Astrocyte of the spinal cord (primary cell): ENCODE results near the gene NUAK2.

Source experiments
- DNase-seq: peaks from one replicate; pipeline ENCODE4 v3.0.0; 2011; ENCODE audit warnings: low read depth, low spot score
- H3K4me3 ChIP-seq: 2 replicates; pipeline ENCODE4 v1.5.1; 2011; ENCODE audit warnings: low read depth, mild to moderate bottlenecking, low read length, moderate library complexity
- in situ Hi-C: cut with HindIII; loops from 2 replicates; pipeline ENCODE4 v1.10.0; 2017; ENCODE audit warnings: low sequenced_read_pairs
- TF ChIP-seq, protein P1 (sequence below): IDR thresholded peaks from 2 replicates; pipeline ENCODE4 v1.5.1; 2012; ENCODE audit warnings: low read depth, mild to moderate bottlenecking, low read length, inconsistent platforms

The NUAK2 gene

DNA sequence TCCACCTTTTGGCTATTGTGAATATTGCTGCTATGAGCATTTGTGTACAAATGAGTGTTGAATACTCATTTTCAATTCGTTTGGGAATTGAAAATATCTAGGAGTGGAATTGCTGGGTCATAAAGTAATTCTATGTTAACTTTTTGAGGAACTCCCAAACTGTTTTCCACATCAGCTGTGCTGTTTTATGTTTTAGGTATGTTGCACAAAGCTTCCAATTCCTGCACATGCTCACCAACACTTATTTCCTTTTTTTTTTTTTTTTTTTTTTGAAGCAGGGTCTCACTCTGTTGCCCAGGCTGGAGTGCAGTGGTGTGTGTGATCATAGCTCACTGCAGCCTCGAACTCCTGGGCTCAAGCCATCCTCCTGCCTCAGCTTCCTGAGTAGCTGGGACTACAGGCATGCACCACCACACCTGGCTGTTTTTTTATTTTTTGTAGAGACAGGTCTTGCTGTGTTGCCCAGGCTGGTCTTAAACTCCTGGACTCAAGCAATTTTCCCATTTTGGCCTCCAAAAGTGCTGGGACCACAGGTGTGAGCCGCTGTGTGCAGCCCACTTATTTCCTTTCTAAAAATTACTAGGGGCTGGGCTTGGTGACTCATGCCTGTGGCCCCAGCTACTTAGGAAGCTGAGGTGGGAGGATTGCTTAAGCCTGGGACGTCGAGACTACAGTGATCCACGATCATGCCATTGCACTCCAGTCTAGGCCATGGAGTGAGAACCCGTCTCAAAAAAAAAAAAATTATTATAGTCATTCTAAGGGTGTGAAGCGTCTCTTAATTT lies 60.4 kb downstream of the NUAK2 start:
- in situ Hi-C loops = no loop called here
- TF ChIP-seq, protein P1, sequence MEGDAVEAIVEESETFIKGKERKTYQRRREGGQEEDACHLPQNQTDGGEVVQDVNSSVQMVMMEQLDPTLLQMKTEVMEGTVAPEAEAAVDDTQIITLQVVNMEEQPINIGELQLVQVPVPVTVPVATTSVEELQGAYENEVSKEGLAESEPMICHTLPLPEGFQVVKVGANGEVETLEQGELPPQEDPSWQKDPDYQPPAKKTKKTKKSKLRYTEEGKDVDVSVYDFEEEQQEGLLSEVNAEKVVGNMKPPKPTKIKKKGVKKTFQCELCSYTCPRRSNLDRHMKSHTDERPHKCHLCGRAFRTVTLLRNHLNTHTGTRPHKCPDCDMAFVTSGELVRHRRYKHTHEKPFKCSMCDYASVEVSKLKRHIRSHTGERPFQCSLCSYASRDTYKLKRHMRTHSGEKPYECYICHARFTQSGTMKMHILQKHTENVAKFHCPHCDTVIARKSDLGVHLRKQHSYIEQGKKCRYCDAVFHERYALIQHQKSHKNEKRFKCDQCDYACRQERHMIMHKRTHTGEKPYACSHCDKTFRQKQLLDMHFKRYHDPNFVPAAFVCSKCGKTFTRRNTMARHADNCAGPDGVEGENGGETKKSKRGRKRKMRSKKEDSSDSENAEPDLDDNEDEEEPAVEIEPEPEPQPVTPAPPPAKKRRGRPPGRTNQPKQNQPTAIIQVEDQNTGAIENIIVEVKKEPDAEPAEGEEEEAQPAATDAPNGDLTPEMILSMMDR = no peak
- no peak overlapping the region for H3K4me3 ChIP-seq
- no peak for DNase-seq

- in situ Hi-C loops = no loop called here
- H3K4me3 ChIP-seq = no peak overlapping the region
- TF ChIP-seq, protein P1 = no peak
These were observed 61.5 kb downstream of the NUAK2 start for GRCh38 chr1:205259998-205260397.

DNA sequence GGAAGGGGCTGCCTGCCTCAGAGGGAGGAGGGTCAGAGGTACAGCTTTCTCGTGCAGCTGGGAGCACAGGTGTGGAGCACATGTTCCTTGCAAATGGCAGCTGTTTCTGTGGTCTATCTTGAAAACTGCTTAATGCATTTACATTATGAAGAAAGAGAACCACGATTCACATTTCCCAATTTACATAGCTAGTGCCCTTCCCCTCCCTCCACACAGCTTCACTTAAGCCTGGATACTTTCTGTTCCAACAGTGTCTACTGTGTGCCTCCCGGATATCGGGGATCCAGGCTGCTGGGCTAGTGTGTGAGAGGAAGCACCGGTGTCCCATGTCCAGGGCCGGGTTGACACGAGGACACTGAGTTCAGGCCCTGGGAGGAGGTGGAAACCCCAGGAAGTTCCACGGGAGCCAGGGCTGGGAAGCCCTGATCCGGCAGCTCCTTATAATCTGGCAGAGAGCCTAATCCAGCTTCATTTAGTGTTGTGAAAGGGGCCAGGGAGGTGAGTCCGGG lies 62.2 kb downstream of the NUAK2 start:
- in situ Hi-C loops = no loop called here
- DNase-seq = no peak
- no peak overlapping the region for H3K4me3 ChIP-seq
- TF ChIP-seq, protein P1 = no peak

More at GRCh38 chr1:205259998-205260397, 61.5 kb downstream of the NUAK2 start:
- no peak for DNase-seq

DNA sequence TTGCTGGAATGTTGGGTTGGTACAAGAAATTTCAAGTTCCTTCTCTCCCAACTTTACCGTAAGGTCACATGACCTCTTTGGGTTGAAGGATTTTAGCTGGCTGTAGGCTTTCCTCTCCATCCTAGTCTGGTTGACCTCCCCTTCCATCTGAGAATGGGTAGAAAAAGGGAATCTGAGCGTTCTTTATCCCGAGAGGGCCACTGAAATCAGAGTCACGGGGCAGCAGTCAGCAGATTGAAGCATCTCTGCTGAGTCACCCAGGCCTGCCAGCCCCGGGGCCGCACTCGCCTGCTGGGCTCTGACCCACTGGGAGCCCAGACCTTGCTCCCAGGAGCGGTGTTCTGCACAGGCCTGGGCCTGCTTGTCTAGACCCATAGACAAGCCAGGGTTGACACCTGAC lies 62.8 kb downstream of the NUAK2 start:
- in situ Hi-C loops = no loop called here
- TF ChIP-seq, protein P1 = no peak
- no peak overlapping the region for H3K4me3 ChIP-seq
- DNase-seq = peak; percentile 52

- H3K4me3 ChIP-seq = no peak overlapping the region
- in situ Hi-C loops = no loop called here
- no peak for DNase-seq
- TF ChIP-seq, protein P1 = no peak
These were observed 63.3 kb downstream of the NUAK2 start for GRCh38 chr1:205258261-205258691.

DNA sequence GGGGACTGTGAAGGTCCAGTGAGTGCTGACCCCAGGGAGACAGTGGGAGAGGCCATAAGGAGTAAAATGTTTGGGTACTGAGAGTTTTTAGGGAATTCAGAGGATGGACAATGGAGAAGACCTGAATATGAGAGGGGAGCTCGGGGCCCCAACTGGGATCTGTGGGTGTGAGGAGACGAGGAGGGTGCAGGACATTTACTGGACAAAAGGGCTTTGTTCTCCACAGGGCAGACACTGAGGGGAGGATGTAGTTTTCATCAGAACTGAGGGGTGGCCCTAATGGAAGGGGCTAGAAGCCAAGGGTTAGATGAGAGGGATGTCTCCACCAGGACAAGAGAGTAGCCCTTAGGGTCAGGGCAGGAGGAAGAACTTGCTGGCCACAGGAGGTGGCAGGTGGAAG lies 63.8 kb downstream of the NUAK2 start:
- in situ Hi-C loops = no loop called here
- no peak overlapping the region for H3K4me3 ChIP-seq
- TF ChIP-seq, protein P1 = no peak
- DNase-seq = no peak
